D721Med (cell line): ENCODE results near the gene CNTNAP2.

Experiments used
- DNase-seq: peaks from one replicate; pipeline ENCODE4 v3.0.0; 2011; ENCODE audit warnings: low spot score; ENCODE audit not compliant: insufficient read length
- FAIRE-seq: peaks from 2 replicates; lab custom pipeline; 2011; peaks lifted over from hg19 to GRCh38; lab: Jason Lieb, UNC
- CTCF ChIP-seq: IDR thresholded peaks from 2 replicates; pipeline ENCODE4 v1.5.1; 2012; ENCODE audit warnings: mild to moderate bottlenecking, control low read depth; ENCODE audit not compliant: insufficient read depth; ENCODE audit errors: missing control alignments

CNTNAP2 gene

GRCh38 chr7:148021507-148022045, 1905.0 kb downstream of the CNTNAP2 start:
- FAIRE-seq (no peak), DNase-seq (no peak)
- TF ChIP-seq CTCF: no peak

- DNase-seq (no peak), FAIRE-seq (no peak)
- no peak for TF ChIP-seq CTCF
Observed at GRCh38 chr7:148022832-148023231, 1906.2 kb downstream of the CNTNAP2 start.

GRCh38 chr7:148026713-148027112, 1910.1 kb downstream of the CNTNAP2 start:
- FAIRE-seq: no peak
- DNase-seq: no peak
- TF ChIP-seq CTCF: no peak

- no peak for FAIRE-seq
- no peak for TF ChIP-seq CTCF
- no peak for DNase-seq
Observed at GRCh38 chr7:148028165-148028564, 1911.6 kb downstream of the CNTNAP2 start.

- no peak for DNase-seq
- FAIRE-seq: peak; percentile 81
- TF ChIP-seq CTCF: no peak
Observed at GRCh38 chr7:148031019-148031418, 1914.4 kb downstream of the CNTNAP2 start.

- TF ChIP-seq CTCF: no peak
- no peak for DNase-seq
- peak; percentile 82 for FAIRE-seq
Observed at GRCh38 chr7:148031811-148032210, 1915.2 kb downstream of the CNTNAP2 start.

GRCh38 chr7:148035950-148036349, 1919.3 kb downstream of the CNTNAP2 start:
- TF ChIP-seq CTCF: no peak
- no peak for DNase-seq
- no peak for FAIRE-seq
